Loucy (cell line): ENCODE results near the gene NUDT9.

ENCODE experiments used
- CTCF ChIP-seq: fragments of 200-600 bp; sonication (generic); conservative IDR thresholded peaks from 2 replicates; pipeline ENCODE4 v1.5.1; 2014; ENCODE audit warnings: mild to moderate bottlenecking, antibody characterized with exemption, low read length
- EZH2phosphoT487 ChIP-seq: fragments of 200-600 bp; IDR thresholded peaks from 2 replicates; pipeline ENCODE4 v1.6.1; 2018; ENCODE audit warnings: antibody characterized with exemption, mild to moderate bottlenecking, moderate library complexity, borderline replicate concordance

GRCh38 chr4:87458913-87459312, 36.5 kb downstream of the NUDT9 start:
- TF ChIP-seq CTCF (no peak), EZH2phosphoT487 (no peak)
